NCI-H2227 treated with DMSO at 0.1 percent for 48 hours (cell line): Measurements from ENCODE around the gene UBAP1L.
"Not testable (repeated sequence)": the region's sequence is repeated elsewhere in the genome, so short reads cannot be mapped to it uniquely, and the experiment has no call there.

Experiments used
- DNase-seq: peaks from one replicate; lab custom pipeline; 2025; lab: John Stamatoyannopoulos, UW

The UBAP1L gene

GRCh38 chr15:65083262-65083701 is 31.7 kb downstream of the UBAP1L start:
- peak; percentile 46 for DNase-seq

GRCh38 chr15:65082303-65082953 is 32.6 kb downstream of the UBAP1L start:
- no peak for DNase-seq

- no peak for DNase-seq
Measured at GRCh38 chr15:65081758-65082157, 33.2 kb downstream of the UBAP1L start.

- no peak for DNase-seq
Measured at GRCh38 chr15:65081270-65081669, 33.7 kb downstream of the UBAP1L start.

- no peak for DNase-seq
Measured at GRCh38 chr15:65079580-65079979, 35.4 kb downstream of the UBAP1L start.

- no peak for DNase-seq
Measured at GRCh38 chr15:65077981-65078352, 37.0 kb downstream of the UBAP1L start.

- no peak for DNase-seq
Measured at GRCh38 chr15:65077291-65077980, 37.6 kb downstream of the UBAP1L start.

GRCh38 chr15:65076486-65077290 is 38.3 kb downstream of the UBAP1L start, which contains the start of gene KBTBD13:
TSS of gene KBTBD13 (plus strand) at chr15:65076746. CDS start at chr15:65076816, 70 bp downstream.
- DNase-seq: no peak

GRCh38 chr15:65075607-65076395 is 39.2 kb downstream of the UBAP1L start:
- DNase-seq: not testable (repeated sequence)

GRCh38 chr15:65074946-65075345 is 40.1 kb downstream of the UBAP1L start:
- DNase-seq: not testable (repeated sequence)

GRCh38 chr15:65072617-65073016 is 42.4 kb downstream of the UBAP1L start:
- no peak for DNase-seq

- no peak for DNase-seq
Measured at GRCh38 chr15:65072027-65072426, 43.0 kb downstream of the UBAP1L start.

- no peak for DNase-seq
Measured at GRCh38 chr15:65071381-65071811, 43.6 kb downstream of the UBAP1L start.

GRCh38 chr15:65069779-65070546 is 45.0 kb downstream of the UBAP1L start:
- no peak for DNase-seq

- no peak for DNase-seq
Measured at GRCh38 chr15:65069179-65069578, 45.8 kb downstream of the UBAP1L start.

- no peak for DNase-seq
Measured at GRCh38 chr15:65068403-65068788, 46.6 kb downstream of the UBAP1L start.

- DNase-seq: no peak
Measured at GRCh38 chr15:65067645-65068402, 47.2 kb downstream of the UBAP1L start, which contains the start of gene RASL12. TSS of gene RASL12 (minus strand) at chr15:65067991. CDS start at chr15:65067835, 156 bp downstream.

- DNase-seq: no peak
Measured at GRCh38 chr15:65067317-65067644, 47.7 kb downstream of the UBAP1L start.

- no peak for DNase-seq
Measured at GRCh38 chr15:65066635-65067316, 48.2 kb downstream of the UBAP1L start.
